ENCODE data around the gene LIPG.

- TF ChIP-seq CTCF (conservative IDR thresholded peaks at IDR 0.05; ENCODE audit: low read length) (no peak), EZH2phosphoT487 (IDR thresholded peaks at IDR 0.05; ENCODE audit: borderline replicate concordance, low read depth, low read length) (no peak)
These were observed 54.9 kb downstream of the LIPG start for GRCh38 chr18:49616618-49617328.
